Esophagus (tissue), 2 donors: ENCODE measurements around the gene ZNF474. TPM values are rescaled to one million over a fixed set of nuclear protein-coding genes. Genes with fewer than 3 reads are reported as not detected.

Experiments used
- H3K27ac ChIP-seq, 2 donors: one replicate each; pipeline ENCODE4 v1.5.1; 2013; ENCODE audit warnings: low read depth in 2 of 2, mild to moderate bottlenecking in 2 of 2, inconsistent platforms in 1 of 2, low read length in 1 of 2, moderate library complexity in 1 of 2
- H3K27me3 ChIP-seq, 2 donors: one replicate each; pipeline ENCODE4 v1.6.1; 2013; ENCODE audit warnings: low read length in 2 of 2, control low read depth in 1 of 2, mild to moderate bottlenecking in 1 of 2; ENCODE audit not compliant: insufficient read depth in 2 of 2, control insufficient read depth in 1 of 2
- H3K36me3 ChIP-seq, 2 donors: one replicate each; pipeline ENCODE4 v1.6.1; 2013; ENCODE audit warnings: low read length in 1 of 2; ENCODE audit not compliant: control insufficient read depth in 2 of 2, insufficient read depth in 2 of 2
- H3K4me1 ChIP-seq, 2 donors: one replicate each; pipeline ENCODE4 v1.6.1; 2013; ENCODE audit warnings: low read length in 1 of 2; ENCODE audit not compliant: control insufficient read depth in 2 of 2, insufficient read depth in 2 of 2
- H3K4me3 ChIP-seq, 2 donors: one replicate each; pipeline ENCODE4 v1.5.1; 2013; ENCODE audit warnings: low read length in 2 of 2, mild to moderate bottlenecking in 2 of 2, low read depth in 1 of 2, moderate library complexity in 1 of 2
- H3K9me3 ChIP-seq, 2 donors: one replicate each; pipeline ENCODE4 v1.6.1; 2013; ENCODE audit warnings: mild to moderate bottlenecking in 2 of 2, low read depth in 1 of 2, low read length in 1 of 2, moderate library complexity in 1 of 2; ENCODE audit not compliant: control insufficient read depth in 2 of 2, insufficient read depth in 1 of 2
- WGBS, 2 donors: extraction: QIAGEN DNeasy Blood & Tissue Kit; methylation state at CpG; one replicate each; pipeline ENCODE4 v1.1.7; 2013; 5-methylcytosine and 5-hydroxymethylcytosine counted together
- polyA plus RNA-seq, 2 donors: library from polyadenylated mRNA; stranded (reverse); fragments of 200-250 nt; gene quantifications; one replicate each; pipeline ENCODE4 v1.2.3, GENCODE V29; 2013
- donor health status: healthy with polysubstance abuse.
- donor health status: Bipolar disorder and iron deficiency.

Gene ZNF474
- polyA plus RNA-seq, 2 donors: 0.04 to 0.06 TPM

DNA sequence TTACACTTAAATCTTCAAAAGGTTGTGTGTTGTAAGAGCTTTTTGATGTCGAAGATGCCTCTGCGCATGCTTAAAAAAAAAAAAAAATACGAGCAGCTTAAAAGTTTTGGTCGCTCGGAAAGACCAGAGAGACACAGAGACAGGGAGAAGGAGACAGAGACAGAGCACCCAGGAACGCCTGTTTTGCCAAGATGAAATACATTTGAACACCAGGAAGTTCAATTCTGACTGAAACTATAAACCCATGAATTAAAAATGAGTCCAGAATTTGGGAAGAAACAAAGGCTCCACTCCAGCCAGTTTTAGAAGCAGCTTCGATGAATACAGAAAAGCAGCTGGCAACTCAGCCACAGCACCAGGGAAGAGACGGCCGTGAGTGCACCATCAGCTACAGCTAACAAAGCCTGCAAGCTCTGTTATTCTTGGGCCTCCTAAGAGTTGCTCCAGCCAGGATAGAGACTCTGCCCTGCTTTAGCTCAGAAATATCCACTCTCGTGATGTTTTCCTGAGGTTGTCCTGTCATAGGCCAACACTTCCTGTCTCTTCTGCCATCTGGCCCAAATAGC lies 2.5 kb upstream of the ZNF474 start:
- no peaks in the 10 kb centered on the region for H3K4me1 ChIP-seq
- no peaks in the 10 kb centered on the region for H3K36me3 ChIP-seq
- H3K27ac ChIP-seq: peak overlapping the region in 1 of 2 donors; percentile 1
- WGBS, 2 donors: 49 to 73% methylated on average over 10 of the region's 10 CpGs
- H3K27me3 ChIP-seq: no peaks in the 10 kb centered on the region
- H3K9me3 ChIP-seq: no peaks in the 10 kb centered on the region
- no peak overlapping the region for H3K4me3 ChIP-seq

DNA sequence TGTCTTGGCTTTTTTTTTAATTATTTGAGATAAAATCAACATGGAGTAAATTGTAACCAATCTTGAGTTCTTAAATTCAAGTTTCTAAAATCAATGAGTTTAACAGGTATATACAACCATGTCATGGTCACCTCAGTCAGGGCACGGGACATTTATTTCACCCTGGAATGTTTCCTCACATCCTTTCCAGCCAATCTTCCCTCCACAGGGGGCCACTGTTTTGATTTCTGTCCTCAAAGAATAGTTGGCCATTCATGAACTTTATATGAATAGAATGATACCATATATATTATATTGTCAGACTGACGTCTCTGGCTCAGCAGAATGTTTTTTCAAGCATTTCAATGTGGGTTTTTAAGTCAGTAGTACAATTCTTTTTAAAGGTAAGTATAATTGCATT lies 806 bp downstream of the ZNF474 start:
- Histone ChIP-seq H3K27ac (no peak overlapping the region), H3K9me3 (no peaks in the 10 kb centered on the region), H3K27me3 (no peaks in the 10 kb centered on the region), H3K36me3 (no peaks in the 10 kb centered on the region), H3K4me3 (no peak overlapping the region), H3K4me1 (no peaks in the 10 kb centered on the region)
- 73 to 83% methylated on average over 2 of the region's 2 CpGs for WGBS, 2 donors

- Histone ChIP-seq H3K4me3 (no peak overlapping the region), H3K27ac (no peak overlapping the region), H3K4me1 (no peaks in the 10 kb centered on the region), H3K27me3 (no peaks in the 10 kb centered on the region), H3K36me3 (peaks cover 0 to under 1% of the 10 kb centered on the region in 2 donors), H3K9me3 (no peaks in the 10 kb centered on the region)
- 79 to 84% methylated on average over 4 of the region's 4 CpGs for WGBS, 2 donors
Measured at GRCh38 chr5:122137702-122138101, 8.4 kb downstream of the ZNF474 start.

GRCh38 chr5:122138356-122138755 lies 9.0 kb downstream of the ZNF474 start:
- Histone ChIP-seq H3K36me3 (peaks cover 0 to 3% of the 10 kb centered on the region in 2 donors), H3K4me1 (no peaks in the 10 kb centered on the region), H3K9me3 (no peaks in the 10 kb centered on the region), H3K27me3 (no peaks in the 10 kb centered on the region), H3K27ac (no peak overlapping the region), H3K4me3 (no peak overlapping the region)
- 63 to 64% methylated on average over 3 of the region's 3 CpGs for WGBS, 2 donors

DNA sequence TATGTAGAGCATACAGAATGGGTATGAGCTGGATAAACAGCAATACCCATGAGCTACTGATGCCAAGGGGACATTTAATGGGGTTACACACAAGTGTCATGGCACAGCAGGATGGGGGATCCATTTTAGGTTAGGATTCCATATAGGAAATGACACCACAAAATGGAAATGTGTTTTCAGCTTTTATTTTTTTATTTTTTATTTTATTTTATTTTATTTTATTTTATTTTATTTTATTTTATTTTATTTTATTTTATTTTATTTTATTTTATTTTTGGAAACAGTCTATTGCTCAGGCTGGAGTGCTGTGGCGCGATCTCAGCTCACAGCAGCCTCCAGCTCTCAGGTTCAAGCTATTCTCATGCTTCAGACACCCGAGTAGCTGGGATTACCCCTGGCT lies 11.6 kb downstream of the ZNF474 start:
- Histone ChIP-seq H3K27me3 (no peaks in the 10 kb centered on the region), H3K4me1 (no peaks in the 10 kb centered on the region), H3K4me3 (no peak overlapping the region), H3K36me3 (peaks cover 0 to 3% of the 10 kb centered on the region in 2 donors), H3K9me3 (no peaks in the 10 kb centered on the region), H3K27ac (no peak overlapping the region)
- 87 to 94% methylated on average over 3 of the region's 3 CpGs for WGBS, 2 donors

DNA sequence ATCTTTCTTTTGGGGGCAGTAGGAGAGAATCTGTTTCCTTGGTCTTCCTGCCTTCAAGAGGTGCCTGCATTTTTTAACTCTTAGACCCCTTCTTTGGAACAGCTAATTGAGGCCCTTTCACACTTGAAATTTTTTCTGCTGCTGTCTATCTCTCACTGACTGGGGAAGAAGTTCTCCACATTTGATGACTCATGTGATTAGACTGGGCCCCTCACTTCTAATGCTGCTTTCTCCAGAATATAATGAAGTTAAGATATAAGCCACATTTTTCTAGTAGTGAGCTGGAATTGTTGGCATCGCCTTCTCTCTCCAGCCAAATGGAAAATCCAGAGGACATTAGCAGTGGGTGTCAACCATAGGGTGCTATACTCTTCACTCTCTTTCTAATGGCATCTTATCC lies 12.4 kb downstream of the ZNF474 start:
- Histone ChIP-seq H3K27ac (no peak overlapping the region), H3K36me3 (peaks cover 0 to 3% of the 10 kb centered on the region in 2 donors), H3K9me3 (no peaks in the 10 kb centered on the region), H3K4me1 (no peaks in the 10 kb centered on the region), H3K27me3 (no peaks in the 10 kb centered on the region), H3K4me3 (no peak overlapping the region)
- WGBS, 2 donors: 86 to 90% methylated on average over 1 of the region's 1 CpG

DNA sequence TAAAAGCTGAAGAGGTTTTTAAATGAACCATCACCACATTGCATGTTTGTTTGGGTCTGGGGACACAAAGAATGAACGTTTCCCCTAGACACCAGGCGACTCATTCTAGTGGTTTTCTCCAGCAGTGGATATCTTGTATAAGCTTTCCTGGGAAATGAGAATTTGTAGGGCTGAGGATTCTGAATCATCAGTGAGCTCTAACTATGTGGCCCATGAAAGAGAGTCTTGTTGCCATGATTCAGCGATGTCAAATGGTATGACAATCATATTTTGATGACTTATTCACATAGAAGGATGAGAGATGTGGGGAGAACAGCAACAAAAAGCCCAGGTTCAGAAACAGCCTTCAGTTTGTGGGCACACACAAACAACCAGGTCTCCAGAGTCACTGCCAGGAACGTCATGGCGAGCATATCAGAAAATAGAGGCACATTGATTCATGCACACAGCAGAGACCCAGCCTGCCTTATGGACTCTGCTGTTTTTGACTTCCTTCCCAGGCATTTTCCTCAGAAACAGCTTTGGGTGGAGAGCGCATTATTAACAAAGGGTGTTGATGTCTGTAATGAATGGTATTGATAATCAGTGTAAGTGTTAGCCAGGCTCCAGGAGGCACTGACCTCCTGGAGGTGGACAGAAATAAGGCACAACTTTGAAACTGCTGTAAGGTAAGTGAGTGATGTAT lies 13.3 kb downstream of the ZNF474 start:
- WGBS, 2 donors: 82 to 89% methylated on average over 6 of the region's 6 CpGs
- peaks cover 0 to 3% of the 10 kb centered on the region in 2 donors for H3K36me3 ChIP-seq
- H3K27me3 ChIP-seq: no peaks in the 10 kb centered on the region
- no peak overlapping the region for H3K27ac ChIP-seq
- no peaks in the 10 kb centered on the region for H3K4me1 ChIP-seq
- H3K9me3 ChIP-seq: no peaks in the 10 kb centered on the region
- no peak overlapping the region for H3K4me3 ChIP-seq

DNA sequence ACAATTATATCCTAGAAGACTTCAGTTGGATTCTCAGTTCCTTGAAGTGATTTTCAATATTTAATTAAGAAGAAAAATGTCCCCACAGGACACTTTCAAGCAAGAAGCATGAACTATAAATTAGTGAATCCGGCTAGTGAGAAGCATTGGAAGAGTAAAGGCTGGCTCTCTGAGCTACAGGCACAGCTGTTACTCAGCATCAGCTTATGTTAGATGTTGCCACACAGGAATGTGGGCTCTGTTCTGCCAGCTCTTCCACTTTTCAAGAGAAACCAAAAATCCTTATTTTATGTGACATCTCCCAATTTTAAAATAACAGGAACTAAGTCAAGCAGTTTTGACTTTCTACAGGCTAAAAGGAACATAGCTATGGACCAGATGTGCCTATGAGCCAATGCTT lies 14.9 kb downstream of the ZNF474 start:
- no peaks in the 10 kb centered on the region for H3K27me3 ChIP-seq
- 67 to 90% methylated on average over 1 of the region's 1 CpG for WGBS, 2 donors
- no peak overlapping the region for H3K27ac ChIP-seq
- H3K4me1 ChIP-seq: no peaks in the 10 kb centered on the region
- peaks cover 0 to 3% of the 10 kb centered on the region in 2 donors for H3K36me3 ChIP-seq
- H3K9me3 ChIP-seq: no peaks in the 10 kb centered on the region
- no peak overlapping the region for H3K4me3 ChIP-seq

DNA sequence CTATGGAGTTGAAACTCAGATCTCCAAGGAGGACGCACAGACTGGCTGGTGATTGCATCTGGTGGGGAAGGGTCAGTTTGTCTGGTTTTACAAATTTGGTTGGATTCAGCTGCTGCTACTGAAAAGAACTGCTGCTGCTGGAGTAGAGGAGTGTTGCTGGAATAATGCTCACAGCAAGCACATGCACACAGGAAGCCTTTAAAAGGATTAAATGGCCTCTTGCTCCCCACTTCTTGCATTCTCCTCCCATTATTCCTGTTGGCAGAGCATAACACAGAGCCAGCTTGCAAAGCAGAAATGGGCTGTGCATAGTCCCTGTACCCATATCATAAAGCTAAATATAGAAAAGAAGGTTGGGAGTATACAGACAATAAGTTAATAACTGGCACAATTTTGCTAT lies 16.6 kb downstream of the ZNF474 start:
- Histone ChIP-seq H3K4me1 (no peaks in the 10 kb centered on the region), H3K36me3 (peaks cover 0 to 3% of the 10 kb centered on the region in 2 donors), H3K27me3 (no peaks in the 10 kb centered on the region), H3K4me3 (no peak overlapping the region), H3K9me3 (no peaks in the 10 kb centered on the region), H3K27ac (no peak overlapping the region)
- WGBS, 2 donors: 96 to 100% methylated on average over 1 of the region's 1 CpG
